OCI-LY7 (cell line): Measurements from ENCODE around the gene ADCY9. TPM values are rescaled to one million over a fixed set of nuclear protein-coding genes. Genes with fewer than 3 reads are reported as not detected.

Experiments
- BruUV-seq: library from RNA; stranded (reverse); fragments of 400-500 nt; replicated peaks from 2 replicates; lab custom pipeline; 2021; lab: Mats Ljungman, UMichigan
- CTCF ChIA-PET: fragments of 300-600 bp; sonication (Branson Sonifier 250); formaldehyde crosslinking; loops from one replicate; lab custom pipeline; 2022; ENCODE audit warnings: antibody characterized with exemption; ENCODE audit not compliant: unreplicated experiment; lab: Charles Lee
- POLR2A ChIA-PET: fragments of 300-600 bp; sonication (Branson Sonifier 250); formaldehyde crosslinking; loops from one replicate; lab custom pipeline; 2022; ENCODE audit warnings: antibody characterized with exemption; lab: Charles Lee
- DNase-seq: peaks from one replicate; pipeline ENCODE4 v3.0.0-alpha.2; 2015; ENCODE audit warnings: low spot score
- H2AFZ ChIP-seq: fragments of 200-600 bp; sonication (generic), shearing (Covaris generic); 2 replicates; pipeline ENCODE4 v1.6.1; 2014; ENCODE audit warnings: mild to moderate bottlenecking, antibody characterized with exemption, low read length, moderate library complexity
- H3K27ac ChIP-seq: fragments of 200-600 bp; sonication (generic); 2 replicates; pipeline ENCODE4 v1.5.1; 2014; ENCODE audit warnings: mixed run types, low read depth, mild to moderate bottlenecking, moderate library complexity, low read length, inconsistent platforms; ENCODE audit not compliant: poor library complexity, severe bottlenecking
- H3K36me3 ChIP-seq: fragments of 200-600 bp; sonication (generic); 2 replicates; pipeline ENCODE4 v1.6.1; 2014; ENCODE audit warnings: mild to moderate bottlenecking, antibody characterized with exemption, low read length, moderate library complexity, mixed read lengths; ENCODE audit not compliant: insufficient read depth
- H3K4me1 ChIP-seq: fragments of 200-600 bp; sonication (generic); 2 replicates; pipeline ENCODE4 v1.5.1; 2014; ENCODE audit warnings: mild to moderate bottlenecking, low read length; ENCODE audit not compliant: insufficient read depth, poor library complexity, severe bottlenecking
- H3K4me2 ChIP-seq: fragments of 200-600 bp; sonication (generic); 2 replicates; pipeline ENCODE4 v1.6.1; 2014; ENCODE audit warnings: mild to moderate bottlenecking, low read length
- H3K4me3 ChIP-seq: fragments of 200-600 bp; sonication (generic); 2 replicates; pipeline ENCODE4 v1.5.1; 2014; ENCODE audit warnings: mild to moderate bottlenecking, low read depth, low read length; ENCODE audit not compliant: poor library complexity, severe bottlenecking
- H3K79me2 ChIP-seq: fragments of 200-600 bp; sonication (generic); 2 replicates; pipeline ENCODE4 v1.6.1; 2016; ENCODE audit warnings: low read depth, mild to moderate bottlenecking, low read length, moderate library complexity, mixed read lengths; ENCODE audit not compliant: insufficient read depth
- H3K9me2 ChIP-seq: fragments of 200-600 bp; sonication (generic); 2 replicates; pipeline ENCODE4 v1.6.1; 2016; ENCODE audit warnings: mild to moderate bottlenecking, low read length, mixed read lengths; ENCODE audit not compliant: insufficient read depth
- H3K9me3 ChIP-seq: fragments of 200-600 bp; sonication (generic); 2 replicates; pipeline ENCODE4 v1.6.1; 2014; ENCODE audit warnings: mild to moderate bottlenecking, mixed run types, low read length, mixed read lengths
- H4K20me1 ChIP-seq: fragments of 200-600 bp; sonication (generic); 2 replicates; pipeline ENCODE4 v1.6.1; 2014; ENCODE audit warnings: mild to moderate bottlenecking, antibody characterized with exemption, low read length, moderate library complexity, mixed read lengths; ENCODE audit not compliant: insufficient read depth
- EZH2phosphoT487 ChIP-seq: fragments of 200-600 bp; sonication (generic); IDR thresholded peaks from 2 replicates; pipeline ENCODE4 v1.6.1; 2018; ENCODE audit warnings: low read depth, borderline replicate concordance, mild to moderate bottlenecking, mixed run types, antibody characterized with exemption, low read length, moderate library complexity, mixed read lengths
- intact Hi-C: fragments of 100-400 bp; cut with micrococcal nuclease; formaldehyde crosslinking; loops from one replicate; pipeline ENCODE4 v1.10.0; 2022; ENCODE audit not compliant: unreplicated experiment
- total RNA-seq, 2 experiments: library from RNA; depleted of rRNA in 1 of 2; stranded (reverse); fragments of >200 nt in 1 of 2; shearing (Covaris generic) in 1 of 2; gene quantifications; 2 replicates each; pipeline ENCODE4 v1.2.3, GENCODE V29; 2014 to 2022
- TF ChIP-seq, protein P1 (sequence below): fragments of 200-600 bp; sonication (generic); conservative IDR thresholded peaks from 2 replicates; pipeline ENCODE4 v1.5.1; 2014; ENCODE audit warnings: mild to moderate bottlenecking, antibody characterized with exemption, low read length, moderate library complexity, mixed read lengths

The ADCY9 gene
- total RNA-seq, 2 experiments from 2014 or later: 0.22 to 0.34 TPM

DNA sequence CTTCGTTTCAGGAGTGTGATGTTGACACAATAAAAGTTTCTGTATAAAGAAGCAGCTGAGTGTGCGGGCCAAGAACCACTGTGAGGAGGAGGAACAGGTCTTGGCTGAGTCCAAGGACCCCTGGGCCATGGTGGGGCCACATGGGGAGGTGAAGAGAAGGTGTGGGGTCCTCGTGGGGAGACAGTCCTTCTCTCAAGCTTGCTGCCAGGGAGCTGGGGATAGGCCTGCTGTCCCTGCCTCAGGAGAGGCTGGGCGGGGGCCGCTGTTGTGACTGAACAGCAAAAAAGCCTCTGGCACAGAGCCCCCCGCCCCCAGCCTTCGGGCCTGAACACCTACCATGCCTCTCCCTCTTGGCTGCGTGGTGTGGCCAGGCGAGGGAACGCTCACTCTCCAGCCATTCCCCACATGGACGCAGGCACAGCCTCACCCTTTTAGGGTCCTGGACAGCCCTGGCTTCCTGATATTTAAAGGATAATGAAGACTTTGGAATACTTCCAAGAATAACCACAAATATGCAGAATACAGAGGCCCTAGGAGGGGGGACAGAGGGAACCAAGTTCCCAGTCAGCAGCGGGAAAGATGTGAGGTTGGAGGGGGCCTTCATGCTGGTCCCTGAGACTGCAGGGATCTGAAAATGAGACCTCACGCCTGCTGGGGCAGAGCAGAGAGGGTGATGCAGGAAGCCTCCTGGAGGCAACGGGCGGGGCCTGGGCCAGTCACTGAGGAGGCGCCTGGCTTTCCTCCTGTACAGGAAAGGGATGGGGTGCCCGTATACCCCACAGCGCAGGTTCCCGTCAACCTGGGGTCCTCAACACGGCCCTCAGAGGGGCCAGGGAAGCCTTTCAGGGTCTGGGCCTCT is 135.8 kb downstream of the ADCY9 start:
- H3K4me2 ChIP-seq: no peak overlapping the region
- no peaks in the 10 kb centered on the region for H4K20me1 ChIP-seq
- CTCF ChIA-PET: no interaction called here

DNA sequence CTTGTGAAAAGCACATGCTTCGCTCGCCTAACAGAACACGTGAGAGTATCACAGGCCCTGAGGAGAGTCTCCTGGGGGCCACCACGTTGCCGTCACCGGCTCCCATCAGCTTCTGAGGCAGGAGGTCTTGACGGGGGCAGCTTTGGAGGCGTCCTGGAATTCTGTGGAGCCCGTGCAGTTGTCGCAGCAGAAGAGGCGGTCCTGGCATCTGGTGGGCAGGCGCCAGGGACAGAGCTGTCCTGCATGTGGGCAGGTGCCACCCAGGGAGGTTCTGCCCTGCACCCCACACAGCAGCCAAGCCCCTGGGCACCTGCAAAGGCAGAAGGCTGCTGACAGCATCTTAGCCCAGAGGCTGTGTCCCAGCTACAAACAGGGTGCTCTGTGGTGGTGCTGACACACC is 136.7 kb downstream of the ADCY9 start:
- Histone ChIP-seq H3K36me3 (no peaks in the 10 kb centered on the region), H3K79me2 (no peaks in the 10 kb centered on the region), H4K20me1 (no peaks in the 10 kb centered on the region), H3K9me3 (no peaks in the 10 kb centered on the region), H3K4me3 (no peak overlapping the region), H3K27ac (no peak overlapping the region), H2AFZ (no peak overlapping the region), H3K4me2 (no peak overlapping the region), H3K9me2 (no peaks in the 10 kb centered on the region), H3K4me1 (no peaks in the 10 kb centered on the region)
- DNase-seq: no peak
- TF ChIP-seq, protein P1, sequence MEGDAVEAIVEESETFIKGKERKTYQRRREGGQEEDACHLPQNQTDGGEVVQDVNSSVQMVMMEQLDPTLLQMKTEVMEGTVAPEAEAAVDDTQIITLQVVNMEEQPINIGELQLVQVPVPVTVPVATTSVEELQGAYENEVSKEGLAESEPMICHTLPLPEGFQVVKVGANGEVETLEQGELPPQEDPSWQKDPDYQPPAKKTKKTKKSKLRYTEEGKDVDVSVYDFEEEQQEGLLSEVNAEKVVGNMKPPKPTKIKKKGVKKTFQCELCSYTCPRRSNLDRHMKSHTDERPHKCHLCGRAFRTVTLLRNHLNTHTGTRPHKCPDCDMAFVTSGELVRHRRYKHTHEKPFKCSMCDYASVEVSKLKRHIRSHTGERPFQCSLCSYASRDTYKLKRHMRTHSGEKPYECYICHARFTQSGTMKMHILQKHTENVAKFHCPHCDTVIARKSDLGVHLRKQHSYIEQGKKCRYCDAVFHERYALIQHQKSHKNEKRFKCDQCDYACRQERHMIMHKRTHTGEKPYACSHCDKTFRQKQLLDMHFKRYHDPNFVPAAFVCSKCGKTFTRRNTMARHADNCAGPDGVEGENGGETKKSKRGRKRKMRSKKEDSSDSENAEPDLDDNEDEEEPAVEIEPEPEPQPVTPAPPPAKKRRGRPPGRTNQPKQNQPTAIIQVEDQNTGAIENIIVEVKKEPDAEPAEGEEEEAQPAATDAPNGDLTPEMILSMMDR: no peak
- TF ChIP-seq EZH2phosphoT487: no peak
- POLR2A ChIA-PET: no interaction called here
- BruUV-seq: no TSS peak
- intact Hi-C loops: no loop called here
- CTCF ChIA-PET: no interaction called here

More for the DNA sequence above, 135.8 kb downstream of the ADCY9 start:
- H3K36me3 ChIP-seq: no peaks in the 10 kb centered on the region
- H3K27ac ChIP-seq: no peak overlapping the region
- DNase-seq: no peak
- POLR2A ChIA-PET: no interaction called here
- no peak overlapping the region for H3K4me3 ChIP-seq
- no TSS peak for BruUV-seq
- no peaks in the 10 kb centered on the region for H3K9me3 ChIP-seq
- no peaks in the 10 kb centered on the region for H3K79me2 ChIP-seq
- no peaks in the 10 kb centered on the region for H3K4me1 ChIP-seq
- H3K9me2 ChIP-seq: no peaks in the 10 kb centered on the region
- no peak overlapping the region for H2AFZ ChIP-seq
- intact Hi-C loops: no loop called here
- TF ChIP-seq, protein P1: no peak

DNA sequence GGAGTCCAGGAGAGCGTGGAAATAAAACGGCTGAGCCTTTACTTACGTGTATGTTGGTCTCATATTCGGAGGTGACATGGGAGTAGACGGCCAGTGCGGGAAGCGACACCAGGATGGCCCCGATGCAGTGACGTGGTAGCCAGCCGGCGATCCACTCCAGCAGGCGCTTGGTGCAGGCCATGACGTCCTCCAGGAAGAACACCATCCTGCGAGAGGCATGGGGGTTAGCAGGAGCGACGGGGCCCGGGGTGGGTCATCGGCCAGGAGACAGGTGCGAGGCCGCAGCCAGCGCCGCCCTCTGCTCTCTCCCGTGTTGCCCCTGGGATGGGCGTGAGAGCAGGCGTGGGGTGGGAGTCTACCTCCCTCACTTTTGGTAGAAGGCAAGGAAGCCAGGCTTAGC is 137.2 kb downstream of the ADCY9 start:
- Histone ChIP-seq H3K9me2 (no peaks in the 10 kb centered on the region), H3K36me3 (no peaks in the 10 kb centered on the region), H3K4me2 (no peak overlapping the region), H3K79me2 (no peaks in the 10 kb centered on the region), H3K4me3 (no peak overlapping the region), H2AFZ (no peak overlapping the region), H3K9me3 (no peaks in the 10 kb centered on the region), H3K4me1 (no peaks in the 10 kb centered on the region), H3K27ac (no peak overlapping the region), H4K20me1 (no peaks in the 10 kb centered on the region)
- TF ChIP-seq, protein P1: no peak
- TF ChIP-seq EZH2phosphoT487: no peak
- ChIA-PET CTCF (no interaction called here), POLR2A (no interaction called here)
- BruUV-seq: no TSS peak
- intact Hi-C loops: no loop called here
- no peak for DNase-seq
